EH (cell line): Measurements from ENCODE around the gene PANX2.
"Not testable (repeated sequence)": the region's sequence is repeated elsewhere in the genome, so short reads cannot be mapped to it uniquely, and the experiment has no call there.

Experiments
- DNase-seq: peaks from one replicate; pipeline ENCODE4 v3.0.0-alpha.2; 2015; ENCODE audit warnings: low read depth

PANX2 gene

DNA sequence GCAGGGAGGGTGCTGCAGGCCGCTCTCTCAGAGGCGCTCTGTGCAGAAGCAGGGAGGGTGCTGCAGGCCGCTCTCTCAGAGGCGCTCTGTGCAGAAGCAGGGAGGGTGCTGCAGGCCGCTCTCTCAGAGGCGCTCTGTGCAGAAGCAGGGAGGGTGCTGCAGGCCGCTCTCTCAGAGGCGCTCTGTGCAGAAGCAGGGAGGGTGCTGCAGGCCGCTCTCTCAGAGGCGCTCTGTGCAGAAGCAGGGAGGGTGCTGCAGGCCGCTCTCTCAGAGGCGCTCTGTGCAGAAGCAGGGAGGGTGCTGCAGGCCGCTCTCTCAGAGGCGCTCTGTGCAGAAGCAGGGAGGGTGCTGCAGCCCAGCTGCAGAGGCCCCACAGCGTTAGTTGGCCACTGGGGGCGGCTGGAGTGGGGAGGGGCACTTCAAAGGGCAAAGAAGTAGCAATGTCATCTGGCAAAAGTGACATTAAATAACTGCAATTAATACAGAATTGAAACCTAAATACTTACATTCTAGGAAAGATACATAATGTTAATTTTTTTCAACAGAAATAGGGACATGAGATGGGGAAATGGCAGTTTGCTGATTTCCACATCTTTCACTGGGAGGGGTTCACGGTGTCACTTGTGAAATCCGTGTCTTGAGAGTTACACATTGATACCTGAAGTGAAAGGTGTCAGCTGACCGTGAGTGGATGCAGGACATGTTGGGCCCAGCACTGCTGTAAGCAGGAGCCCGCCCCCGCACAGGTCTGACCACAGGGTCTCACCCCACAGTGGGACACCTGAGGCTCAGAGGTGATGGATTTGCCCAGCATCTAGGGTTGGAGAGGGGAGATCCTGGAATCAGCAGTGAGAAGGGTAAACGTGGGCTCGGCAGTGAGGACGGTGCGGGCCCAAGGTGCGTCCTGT is 23.0 kb upstream of the PANX2 start:
- DNase-seq, result not testable (repeated sequence)

GRCh38 chr22:50148166-50148500 is 22.4 kb upstream of the PANX2 start:
- no peak for DNase-seq

- DNase-seq, result peak; percentile 50
Observed at GRCh38 chr22:50148991-50149721, 21.4 kb upstream of the PANX2 start.

DNA sequence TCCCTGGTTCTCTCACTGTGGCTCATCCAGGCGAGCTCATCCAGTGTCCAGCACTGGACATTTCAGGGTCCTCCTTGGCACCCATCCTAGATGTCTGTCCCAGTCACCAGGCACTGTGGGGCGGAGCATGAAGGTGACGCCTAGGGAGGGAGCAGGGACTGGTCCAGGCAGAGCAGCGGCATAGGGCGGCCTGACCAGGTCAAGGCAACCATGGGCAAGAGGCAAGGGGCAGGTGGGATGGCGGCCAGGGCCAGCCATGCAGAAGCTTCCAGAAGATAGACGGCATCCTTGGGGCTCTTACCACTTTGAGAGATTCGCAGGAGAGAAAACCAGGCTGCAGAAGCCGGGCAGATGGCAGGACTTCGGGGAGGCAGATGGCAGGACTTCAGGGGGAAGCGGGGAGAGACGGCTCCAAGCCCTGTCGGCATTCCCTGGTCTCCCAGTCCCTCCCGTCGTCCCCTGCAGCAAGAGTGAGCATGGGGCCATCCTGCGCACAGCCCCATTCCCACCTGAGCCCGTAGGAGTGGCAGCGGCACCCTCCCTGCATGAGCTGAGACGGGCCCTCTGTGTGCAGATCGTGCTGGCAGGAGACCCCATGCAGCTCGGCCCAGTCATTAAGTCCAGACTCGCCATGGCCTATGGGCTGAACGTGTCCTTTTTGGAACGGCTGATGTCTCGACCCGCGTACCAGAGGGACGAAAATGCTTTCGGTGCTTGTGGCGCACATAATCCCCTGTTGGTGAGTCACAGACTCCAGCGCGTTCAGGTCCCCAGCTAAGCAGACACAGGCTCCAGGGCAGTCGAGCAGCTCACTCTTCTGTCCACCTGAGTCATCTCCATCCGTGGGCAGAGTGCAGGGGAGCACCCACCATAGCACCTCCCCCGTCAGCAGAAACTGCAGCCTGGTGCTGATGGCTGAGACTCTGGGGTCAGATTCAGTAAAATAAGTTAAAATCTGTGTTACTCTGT is 20.1 kb upstream of the PANX2 start:
- DNase-seq, result no peak

GRCh38 chr22:50151571-50152537 is 18.7 kb upstream of the PANX2 start:
- DNase-seq, result no peak

- DNase-seq, result no peak
Observed at GRCh38 chr22:50153056-50153755, 17.3 kb upstream of the PANX2 start.

DNA sequence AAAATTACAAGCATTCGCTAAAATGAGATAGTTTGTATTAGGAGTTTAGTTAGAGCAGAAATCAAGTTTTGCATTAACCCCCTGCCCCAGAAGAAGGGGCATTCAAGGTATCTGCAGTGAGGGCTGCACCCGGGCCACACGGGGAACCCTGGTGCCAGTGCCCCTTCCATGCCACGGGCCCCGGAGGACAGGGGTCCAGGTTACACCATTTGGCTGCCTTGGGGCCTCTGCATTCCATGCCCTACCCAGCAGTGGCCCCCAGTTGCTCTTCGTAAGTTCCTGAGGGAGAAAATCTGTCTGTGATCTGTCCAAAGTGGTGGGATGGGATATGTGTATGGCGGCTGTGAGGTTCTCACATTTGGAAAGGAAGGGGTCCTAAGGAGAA is 16.8 kb upstream of the PANX2 start:
- DNase-seq, result no peak

GRCh38 chr22:50157709-50158375 is 12.7 kb upstream of the PANX2 start:
- no peak for DNase-seq

GRCh38 chr22:50160947-50161346 is 9.6 kb upstream of the PANX2 start:
- no peak for DNase-seq

DNA sequence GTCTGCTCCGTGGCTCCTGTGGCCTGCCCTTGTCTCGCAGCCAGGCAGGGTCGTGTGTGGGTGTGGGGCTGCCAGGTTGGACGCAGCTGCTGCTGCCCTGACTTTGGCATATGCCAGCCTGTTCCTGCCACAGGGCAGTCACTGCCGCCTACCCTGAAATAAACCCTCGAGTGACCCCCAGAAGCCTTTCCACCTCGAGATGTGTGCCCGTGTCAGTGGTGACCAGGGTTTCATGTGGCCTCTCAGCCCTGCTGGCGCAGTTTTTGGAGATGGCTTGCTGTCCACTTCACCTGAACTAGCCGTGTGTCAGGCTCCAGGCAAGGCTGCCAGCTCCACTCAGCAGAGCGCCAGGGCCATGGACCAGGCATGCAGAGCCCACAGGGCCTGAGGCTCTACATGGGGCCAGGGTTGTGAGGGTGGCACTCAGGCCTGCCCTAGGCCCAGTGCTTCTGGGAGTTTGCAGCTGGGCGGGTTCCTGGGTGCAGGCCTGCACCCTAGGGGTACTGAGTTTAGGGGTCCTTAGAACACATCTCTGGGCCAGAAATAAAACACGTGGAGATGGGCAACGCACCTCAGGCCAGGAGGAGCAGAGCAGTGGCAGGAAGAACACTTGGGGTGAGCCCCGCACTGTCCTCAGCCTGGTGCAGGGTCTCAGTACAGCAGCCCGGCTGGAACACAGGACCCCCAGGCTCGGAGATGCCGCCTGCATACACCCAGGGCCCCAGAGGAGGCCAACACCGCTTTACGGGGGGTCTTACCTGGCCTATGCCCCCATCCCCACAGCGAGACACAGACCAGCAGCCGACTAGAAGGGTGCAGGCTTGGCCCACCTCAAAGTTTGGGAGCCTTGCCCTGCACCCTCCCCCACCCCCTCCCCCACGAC is 8.8 kb upstream of the PANX2 start:
- no peak for DNase-seq

GRCh38 chr22:50162391-50162956 is 8.1 kb upstream of the PANX2 start:
- DNase-seq, result no peak

DNA sequence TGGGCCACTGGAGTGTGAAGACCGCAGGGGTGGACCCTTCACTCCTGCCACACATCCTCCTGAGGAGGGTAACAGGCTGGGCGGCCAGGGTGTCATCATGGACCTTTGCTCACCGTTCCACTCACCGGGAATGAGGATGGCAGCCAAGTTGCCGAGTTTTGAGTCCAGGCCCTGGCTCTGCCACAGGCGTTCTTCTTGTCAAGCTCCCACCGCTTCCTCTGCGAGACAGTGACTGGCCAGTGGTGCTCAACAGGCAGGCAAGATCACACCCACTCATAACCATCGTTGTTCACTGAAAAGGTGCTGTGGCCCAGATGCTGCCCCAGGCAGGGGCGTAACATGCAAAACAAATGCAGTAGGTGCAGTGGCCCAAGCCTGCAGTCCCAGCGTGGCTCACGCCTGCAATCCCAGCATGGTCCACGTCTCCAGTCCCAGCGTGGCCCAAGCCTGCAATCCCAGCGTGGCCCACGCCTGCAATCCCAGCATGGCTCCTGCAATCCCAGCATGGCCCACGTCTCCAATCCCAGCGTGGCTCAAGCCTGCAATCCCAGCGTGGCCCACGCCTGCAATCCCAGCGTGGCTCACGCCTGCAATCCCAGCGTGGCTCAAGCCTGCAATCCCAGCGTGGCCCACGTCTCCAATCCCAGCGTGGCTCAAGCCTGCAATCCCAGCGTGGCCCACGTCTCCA is 5.0 kb upstream of the PANX2 start:
- no peak for DNase-seq

GRCh38 chr22:50167689-50168489 is 2.6 kb upstream of the PANX2 start:
- DNase-seq, result no peak

GRCh38 chr22:50168490-50169180 is 1.9 kb upstream of the PANX2 start:
- DNase-seq, result not testable (repeated sequence)

DNA sequence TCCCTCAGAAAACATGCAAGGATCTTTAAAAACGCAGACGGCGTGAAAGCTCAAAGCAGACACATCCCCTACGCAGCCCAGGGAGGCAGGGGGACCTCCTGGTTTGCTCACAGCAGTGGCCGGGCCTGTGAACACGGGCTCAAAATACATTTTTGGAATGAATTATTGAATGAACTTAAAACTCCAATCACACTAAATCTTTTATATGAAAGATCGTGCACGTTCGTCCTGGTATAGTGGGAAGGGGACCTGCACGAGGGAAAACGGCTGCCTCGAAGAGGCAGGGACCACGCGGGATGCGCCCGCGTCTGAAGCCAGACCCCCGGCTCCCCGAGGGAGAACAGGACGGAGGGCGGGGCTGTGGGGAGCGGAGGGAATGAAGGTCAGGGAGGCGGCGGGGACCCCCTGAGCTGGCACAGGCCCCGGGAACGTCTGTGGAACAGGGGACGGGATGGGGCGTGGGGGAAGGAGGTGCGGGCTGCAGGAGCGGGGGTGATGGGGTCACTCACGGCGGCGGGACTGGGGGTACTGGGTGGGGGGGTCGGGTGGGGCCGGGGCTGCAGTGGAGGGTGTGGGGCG is 1.3 kb upstream of the PANX2 start:
- DNase-seq, result no peak

DNA sequence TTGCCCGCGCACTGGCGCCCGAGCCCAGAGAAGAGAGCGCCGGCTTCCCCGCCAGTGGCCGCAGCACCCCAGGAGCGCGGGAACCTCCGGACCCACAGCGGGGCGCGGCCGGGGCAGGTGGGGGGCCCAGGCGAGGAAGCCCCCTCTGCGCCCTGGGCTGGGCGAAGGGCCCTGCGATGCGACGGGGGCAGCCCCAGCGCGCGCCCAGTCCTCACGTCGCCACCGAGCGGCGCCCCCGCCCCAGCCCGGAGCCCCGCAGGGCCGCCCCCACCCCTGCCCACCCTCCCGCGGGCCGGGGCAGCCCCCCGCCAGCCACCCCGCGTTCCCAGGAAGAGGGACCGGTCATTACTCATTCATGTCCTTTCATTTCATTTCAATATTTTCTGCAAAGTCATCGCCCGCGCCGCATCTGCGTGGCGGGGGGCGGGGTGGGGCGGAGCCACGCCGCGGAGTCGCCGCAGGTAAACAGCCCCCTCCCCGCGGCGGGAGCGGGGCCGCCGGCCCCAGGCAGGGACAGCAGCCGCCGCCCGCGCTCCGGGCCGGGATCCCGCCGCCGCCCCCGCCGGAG is 673 bp upstream of the PANX2 start:
- peak; percentile 43 for DNase-seq
